ENCODE measurements around the gene CX3CL1.
"Not testable (repeated sequence)": the region's sequence is repeated elsewhere in the genome, so short reads cannot be mapped to it uniquely, and the experiment has no call there.

Gene CX3CL1

DNA sequence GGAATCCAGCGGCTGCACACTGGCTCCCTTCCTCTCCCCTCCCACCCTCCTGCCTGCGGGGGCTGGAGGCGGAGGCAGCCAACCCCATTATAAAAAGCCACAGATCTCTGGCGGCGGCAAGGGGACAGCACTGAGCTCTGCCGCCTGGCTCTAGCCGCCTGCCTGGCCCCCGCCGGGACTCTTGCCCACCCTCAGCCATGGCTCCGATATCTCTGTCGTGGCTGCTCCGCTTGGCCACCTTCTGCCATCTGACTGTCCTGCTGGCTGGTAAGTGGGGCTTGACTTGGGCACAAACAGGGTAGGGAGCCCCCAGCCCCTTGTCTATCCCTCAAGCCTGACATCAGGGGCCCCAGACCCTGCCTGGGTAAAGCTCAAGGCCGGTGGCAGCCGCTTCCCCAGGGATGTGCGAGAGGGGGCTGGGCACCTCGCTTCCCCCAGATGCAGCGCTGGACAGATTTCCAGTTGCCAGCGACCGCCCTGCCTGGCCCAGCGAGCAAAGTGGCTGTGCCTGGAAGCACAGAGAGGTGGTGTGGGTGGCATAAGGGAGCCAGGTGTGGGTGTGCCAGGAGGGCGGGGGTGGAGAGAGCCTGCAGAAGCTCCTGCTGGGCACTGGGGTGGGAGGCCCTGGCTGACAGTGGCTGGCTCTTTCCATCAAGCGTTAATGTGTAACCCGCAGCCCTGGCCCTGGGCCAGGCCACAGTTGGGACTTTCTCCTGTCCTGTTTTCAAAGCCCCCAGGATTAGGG lies at the start of gene CX3CL1:
TSS of gene CX3CL1 (plus strand) at position 119 of the 745 bp plus-strand sequence. CDS start at position 198, 79 bp downstream.
- DNase-seq, result no peak

- no peak for DNase-seq
These were observed 47.5 kb upstream of the CX3CL1 start for GRCh38 chr16:57324749-57325148.

DNA sequence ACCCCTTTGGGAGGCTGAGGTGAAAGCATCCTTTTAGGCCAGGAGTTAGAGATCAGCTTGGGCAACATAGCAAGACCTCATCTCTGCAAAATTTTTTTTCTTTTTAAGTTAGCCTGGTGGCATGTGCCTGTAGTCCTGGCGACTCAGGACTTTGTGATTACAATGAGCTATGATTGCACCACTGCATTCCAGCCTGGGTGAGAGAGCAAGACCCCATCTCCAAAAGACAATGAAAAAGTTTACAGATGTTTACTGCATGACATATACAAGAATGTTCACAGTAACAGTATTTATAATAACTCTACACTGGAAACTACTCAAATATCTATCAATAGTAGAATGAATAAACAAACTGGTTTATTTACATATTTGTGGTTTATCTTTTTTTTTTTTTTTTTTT lies 46.8 kb upstream of the CX3CL1 start:
- no peak for DNase-seq

- no peak for DNase-seq
These were observed 42.5 kb upstream of the CX3CL1 start for GRCh38 chr16:57329718-57330327.

- DNase-seq, result no peak
These were observed 40.9 kb upstream of the CX3CL1 start for GRCh38 chr16:57331355-57331754.

DNA sequence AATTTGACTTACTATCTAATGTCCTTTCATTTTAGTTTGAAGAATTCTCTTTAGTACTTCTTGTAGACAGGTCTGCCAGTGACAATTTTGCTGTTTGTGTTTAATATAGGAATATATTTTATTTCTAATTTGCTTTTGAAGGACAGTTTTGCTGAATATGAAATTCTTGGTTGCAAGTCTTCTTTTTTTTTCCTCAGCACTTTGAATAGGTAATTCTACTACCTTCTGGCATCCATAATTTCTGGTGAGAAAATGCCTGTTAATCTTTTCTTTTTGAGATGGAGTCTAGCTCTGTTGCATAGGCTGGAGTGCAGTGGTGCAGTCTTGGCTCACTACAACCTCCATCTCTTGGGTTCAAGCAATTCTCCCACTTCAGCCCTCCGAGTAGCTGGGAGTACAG lies 38.9 kb upstream of the CX3CL1 start:
- DNase-seq, result no peak

- DNase-seq, result no peak
These were observed 36.9 kb upstream of the CX3CL1 start for GRCh38 chr16:57335366-57335765.

- no peak for DNase-seq
These were observed 31.2 kb upstream of the CX3CL1 start for GRCh38 chr16:57341062-57341440.

DNA sequence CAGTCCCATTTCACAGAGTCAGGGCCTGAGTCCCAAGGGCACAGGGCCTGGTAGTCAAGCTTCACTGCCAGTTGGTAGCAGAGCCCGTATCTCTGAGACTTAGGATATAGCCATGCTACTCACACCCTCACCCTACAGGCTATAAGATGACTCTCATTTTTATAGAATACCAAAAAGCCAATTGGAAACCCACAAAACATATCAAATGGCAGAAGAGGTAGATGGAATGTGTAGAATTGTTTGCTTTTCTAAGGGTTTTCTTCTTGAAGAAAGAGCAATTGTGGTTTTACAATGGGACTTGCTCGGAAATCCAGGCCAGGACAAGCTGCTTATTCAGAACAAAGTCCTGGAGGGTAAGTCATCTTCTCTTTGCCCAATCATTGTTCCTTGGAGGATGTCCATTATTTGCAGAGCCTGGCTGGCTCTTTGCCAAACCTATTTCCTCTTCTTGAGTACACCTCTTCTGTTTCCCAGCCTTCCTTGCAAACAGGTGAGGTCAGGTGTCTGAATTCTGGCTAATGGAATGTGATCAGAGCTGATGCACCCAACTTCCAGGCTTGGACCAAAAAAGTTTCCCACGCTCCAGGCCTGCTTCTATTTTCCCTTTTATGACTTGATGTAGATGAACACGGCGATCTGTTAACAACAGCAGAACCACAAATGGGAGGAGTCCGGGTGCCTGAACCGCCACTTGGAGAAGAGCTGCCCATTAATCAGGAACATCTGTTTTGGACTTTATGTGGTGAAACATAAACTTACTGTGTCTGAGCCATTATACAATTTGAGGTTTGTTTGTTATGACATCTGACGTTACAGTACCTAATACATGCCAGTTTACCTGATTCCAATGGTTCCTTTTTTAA lies 30.6 kb upstream of the CX3CL1 start:
- DNase-seq, result no peak

GRCh38 chr16:57342606-57343005 lies 29.7 kb upstream of the CX3CL1 start:
- not testable (repeated sequence) for DNase-seq

DNA sequence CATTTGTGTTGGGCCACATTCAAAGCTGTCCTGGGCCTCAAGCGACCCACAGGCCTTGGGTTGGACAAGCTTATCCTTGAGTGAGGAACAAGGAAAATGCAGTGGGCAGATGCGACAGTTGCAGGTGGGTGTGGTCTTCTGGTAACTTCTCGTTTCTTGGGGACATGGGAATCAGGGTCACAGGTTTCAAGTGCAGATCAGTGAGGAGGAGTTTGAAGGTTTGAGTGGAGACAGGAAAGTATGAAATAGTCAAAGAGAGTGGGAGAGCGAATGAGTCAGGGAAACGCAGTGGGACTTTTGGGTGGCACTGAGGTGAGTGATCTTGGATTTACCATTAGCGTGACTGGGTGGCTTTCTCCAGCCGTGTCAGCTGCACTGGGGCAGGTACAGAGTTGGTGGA lies 29.1 kb upstream of the CX3CL1 start:
- no peak for DNase-seq

DNA sequence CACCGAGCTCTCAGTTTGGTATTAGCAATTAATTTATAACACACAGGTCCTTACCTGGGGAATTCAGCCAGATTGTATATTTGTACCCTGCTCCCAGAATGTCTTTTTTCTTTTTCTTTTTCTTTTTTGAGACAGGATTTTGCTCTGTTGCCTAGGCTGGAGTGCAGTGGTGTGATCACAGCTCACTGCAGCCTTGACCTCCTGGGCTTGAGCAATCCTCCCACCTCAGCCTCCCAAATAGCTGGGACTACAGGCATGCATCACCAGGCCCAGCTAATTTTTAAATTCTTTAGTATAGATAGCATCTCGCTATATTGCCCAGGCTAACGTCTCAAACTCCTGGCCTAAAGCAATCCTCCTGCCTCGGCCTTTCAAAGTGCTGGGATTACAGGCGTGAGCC lies 28.2 kb upstream of the CX3CL1 start:
- not testable (repeated sequence) for DNase-seq

- no peak for DNase-seq
These were observed 27.3 kb upstream of the CX3CL1 start for GRCh38 chr16:57345021-57345420.

GRCh38 chr16:57345666-57346204 lies 26.6 kb upstream of the CX3CL1 start:
- no peak for DNase-seq

- DNase-seq, result no peak
These were observed 24.4 kb upstream of the CX3CL1 start for GRCh38 chr16:57347858-57348257.

- no peak for DNase-seq
These were observed 24.0 kb upstream of the CX3CL1 start for GRCh38 chr16:57348327-57348726.

- DNase-seq, result no peak
These were observed 22.9 kb upstream of the CX3CL1 start for GRCh38 chr16:57349212-57350031.

- DNase-seq, result no peak
These were observed 19.6 kb upstream of the CX3CL1 start for GRCh38 chr16:57352636-57353047.

DNA sequence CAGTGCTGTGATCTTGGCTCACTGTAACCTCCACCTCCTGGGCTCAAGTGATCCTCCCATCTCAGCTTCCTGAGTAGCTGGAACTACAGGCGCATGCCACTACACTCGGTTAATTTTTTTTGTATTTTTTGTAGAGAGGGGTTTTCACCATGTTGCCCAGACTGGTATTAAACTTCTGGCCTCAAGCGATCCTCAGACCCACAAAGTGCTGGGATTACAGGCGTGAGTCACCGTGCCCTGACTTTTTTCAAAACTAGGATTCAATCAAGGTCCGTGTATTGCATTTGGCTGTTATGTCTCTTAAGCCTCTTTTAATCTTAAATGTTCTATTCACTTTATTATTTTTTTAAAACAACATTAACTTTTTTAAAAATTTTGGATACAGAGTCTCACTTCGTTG lies 18.0 kb upstream of the CX3CL1 start:
- DNase-seq, result no peak

GRCh38 chr16:57355898-57356414 lies 16.3 kb upstream of the CX3CL1 start:
- DNase-seq, result no peak

- no peak for DNase-seq
These were observed 15.7 kb upstream of the CX3CL1 start for GRCh38 chr16:57356547-57356946.

All from NCI-H2107 (cell line).